SH-SY5Y (cell line): ENCODE results near the gene IGFBP5.

Experiments used
- GATA2 ChIP-seq: IDR thresholded peaks from 2 replicates; pipeline ENCODE4 v1.6.1; 2011; ENCODE audit warnings: mild to moderate bottlenecking, low read depth, low read length
- GATA3 ChIP-seq: IDR thresholded peaks from 2 replicates; pipeline ENCODE4 v1.6.1; 2011; ENCODE audit warnings: low read depth, mild to moderate bottlenecking, low read length, moderate library complexity

- no peak for TF ChIP-seq GATA3
- TF ChIP-seq GATA2, result no peak
These were observed 2.5 kb downstream of the IGFBP5 start for GRCh38 chr2:216692636-216693413.
